ENCODE measurements around the gene CFAP44. TPM values are rescaled to one million over a fixed set of nuclear protein-coding genes. Genes with fewer than 3 reads are reported as not detected.

The CFAP44 gene
- polyA plus RNA-seq: 0.63 to 1.8 TPM (median 1.6 TPM) in 3 replicates
- 2.6 TPM for polyA plus RNA-seq (2011; ENCODE audit: low read depth)
- polyA plus RNA-seq (2011; cell fraction: cytosol; rRNA removed): 0.31 and 0.41 TPM in 2 replicates
- polyA plus RNA-seq (2011; cell fraction: nucleus; rRNA removed): 5.5 and 6.9 TPM in 2 replicates
- 0.71 and 1.6 TPM in 2 replicates for polyA plus RNA-seq (2012; ENCODE audit: low replicate concordance)
- polyA minus RNA-seq: 3.6 to 4.9 TPM in 2 of 3 replicates, not detected in the other
- polyA minus RNA-seq (2011; cell fraction: cytosol; rRNA and poly(A)+ RNA removed): not detected
- polyA minus RNA-seq (2011; cell fraction: nucleus; rRNA and poly(A)+ RNA removed): 6.3 and 29.5 TPM in 2 replicates

GRCh38 chr3:113441051-113441770 lies at the start of gene CFAP44:
Gene CFAP44 (minus strand): TSS chr3:113441493. CDS start chr3:113433664, 7,829 bp downstream.
- DNase-seq (ENCODE audit: low read depth, low spot score) (no peak), FAIRE-seq (no peak)
- Histone ChIP-seq H3K36me3 (ENCODE audit: control insufficient read depth in 2 of 2, extremely low read depth in 1 of 2, insufficient read depth in 2 of 2, low read length in 2 of 2) (no peaks in the 10 kb centered on the region), H2AFZ (ENCODE audit: control insufficient read depth, low read length) (peak within 1 kb of the TSS; percentile 85), H3K4me1 (ENCODE audit: control insufficient read depth, extremely low read depth, insufficient read depth, low read length) (peaks cover 3% of the 10 kb centered on the region), H3K27ac (ENCODE audit: control insufficient read depth, insufficient read depth, low read length) (peak within 1 kb of the TSS; percentile 18), H4K20me1 (ENCODE audit: control insufficient read depth, extremely low read depth, insufficient read depth, low read length) (no peaks in the 10 kb centered on the region), H3K27me3 (ENCODE audit: control insufficient read depth, extremely low read depth, insufficient read depth, low read length) (no peaks in the 10 kb centered on the region), H3K9ac (ENCODE audit: control insufficient read depth, extremely low read depth, insufficient read depth, low read length) (peak within 1 kb of the TSS; percentile 49), H3K79me2 (ENCODE audit: control insufficient read depth, insufficient read depth, low read length) (no peaks in the 10 kb centered on the region), H3K9me1 (ENCODE audit: control insufficient read depth, extremely low read depth, insufficient read depth, low read length) (no peaks in the 10 kb centered on the region), H3K9me3 (ENCODE audit: control insufficient read depth, low read depth, low read length) (no peaks in the 10 kb centered on the region), H3K4me2 (ENCODE audit: control insufficient read depth, extremely low read depth, insufficient read depth, low read depth, low read length) (peak within 1 kb of the TSS; percentile 85), H3K4me3 (ENCODE audit: control insufficient read depth in 2 of 3, extremely low read depth in 1 of 3, insufficient read depth in 2 of 3, low read depth in 1 of 3, low read length in 3 of 3) (peak within 1 kb of the TSS; percentile 16 to 61 (median 34))
- dilution Hi-C loops (cut with MboI; ENCODE audit: extremely low pct_ligation_motif_present, low sequenced_read_pairs): no loop called here
- no peak for TF ChIP-seq EZH2 (IDR thresholded peaks at IDR 0.05; ENCODE audit: low read length)
- TF ChIP-seq, protein P1, sequence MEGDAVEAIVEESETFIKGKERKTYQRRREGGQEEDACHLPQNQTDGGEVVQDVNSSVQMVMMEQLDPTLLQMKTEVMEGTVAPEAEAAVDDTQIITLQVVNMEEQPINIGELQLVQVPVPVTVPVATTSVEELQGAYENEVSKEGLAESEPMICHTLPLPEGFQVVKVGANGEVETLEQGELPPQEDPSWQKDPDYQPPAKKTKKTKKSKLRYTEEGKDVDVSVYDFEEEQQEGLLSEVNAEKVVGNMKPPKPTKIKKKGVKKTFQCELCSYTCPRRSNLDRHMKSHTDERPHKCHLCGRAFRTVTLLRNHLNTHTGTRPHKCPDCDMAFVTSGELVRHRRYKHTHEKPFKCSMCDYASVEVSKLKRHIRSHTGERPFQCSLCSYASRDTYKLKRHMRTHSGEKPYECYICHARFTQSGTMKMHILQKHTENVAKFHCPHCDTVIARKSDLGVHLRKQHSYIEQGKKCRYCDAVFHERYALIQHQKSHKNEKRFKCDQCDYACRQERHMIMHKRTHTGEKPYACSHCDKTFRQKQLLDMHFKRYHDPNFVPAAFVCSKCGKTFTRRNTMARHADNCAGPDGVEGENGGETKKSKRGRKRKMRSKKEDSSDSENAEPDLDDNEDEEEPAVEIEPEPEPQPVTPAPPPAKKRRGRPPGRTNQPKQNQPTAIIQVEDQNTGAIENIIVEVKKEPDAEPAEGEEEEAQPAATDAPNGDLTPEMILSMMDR (optimal IDR thresholded peaks at IDR 0.05 in 1 of 3, IDR thresholded peaks at IDR 0.05 in 1 of 3, conservative IDR thresholded peaks at IDR 0.05 in 1 of 3; ENCODE audit: extremely low read depth in 1 of 3, insufficient read depth in 2 of 3, low read length in 3 of 3): no peak

DNA sequence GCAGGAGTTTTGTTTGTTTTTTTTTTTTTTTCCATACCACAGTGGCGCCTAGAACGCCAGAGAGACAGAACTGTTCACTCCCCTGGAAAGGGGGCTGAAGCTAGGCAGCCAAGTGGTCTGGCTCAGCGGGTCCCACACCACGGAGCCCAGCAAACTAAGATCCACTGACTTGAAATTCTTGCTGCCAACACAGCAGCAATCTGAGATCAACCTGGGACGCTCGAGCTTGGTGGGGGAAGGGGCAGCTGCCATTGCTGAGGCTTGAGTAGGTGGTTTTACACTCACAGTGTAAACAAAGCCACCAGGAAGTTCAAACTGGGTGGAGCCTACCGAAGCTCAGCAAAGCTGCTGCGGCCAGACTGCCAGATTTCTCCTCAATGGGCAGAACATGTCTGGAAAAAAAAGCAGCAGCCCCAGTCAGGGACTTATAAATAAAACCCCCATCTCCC lies 43.9 kb upstream of the CFAP44 start:
- no peak overlapping the region for H2AFZ ChIP-seq (ENCODE audit: control insufficient read depth, low read length)
- no peaks in the 10 kb centered on the region for H3K36me3 ChIP-seq (ENCODE audit: control insufficient read depth in 2 of 2, extremely low read depth in 1 of 2, insufficient read depth in 2 of 2, low read length in 2 of 2)
- dilution Hi-C loops (cut with MboI; ENCODE audit: extremely low pct_ligation_motif_present, low sequenced_read_pairs): loop anchor here (25.0 kb wide), 1 partner anchor 127 kb away; no protein-coding TSS in a partner anchor
- no peak for TF ChIP-seq EZH2 (IDR thresholded peaks at IDR 0.05; ENCODE audit: low read length)
- TF ChIP-seq, protein P1 (optimal IDR thresholded peaks at IDR 0.05 in 1 of 3, IDR thresholded peaks at IDR 0.05 in 1 of 3, conservative IDR thresholded peaks at IDR 0.05 in 1 of 3; ENCODE audit: extremely low read depth in 1 of 3, insufficient read depth in 2 of 3, low read length in 3 of 3): no peak
- no peak overlapping the region for H3K4me2 ChIP-seq (ENCODE audit: control insufficient read depth, extremely low read depth, insufficient read depth, low read depth, low read length)
- H3K27ac ChIP-seq (ENCODE audit: control insufficient read depth, insufficient read depth, low read length): no peak overlapping the region
- no peaks in the 10 kb centered on the region for H3K9me1 ChIP-seq (ENCODE audit: control insufficient read depth, extremely low read depth, insufficient read depth, low read length)
- DNase-seq (ENCODE audit: low read depth, low spot score) (no peak), FAIRE-seq (no peak)
- no peak overlapping the region for H3K9ac ChIP-seq (ENCODE audit: control insufficient read depth, extremely low read depth, insufficient read depth, low read length)
- no peaks in the 10 kb centered on the region for H3K4me1 ChIP-seq (ENCODE audit: control insufficient read depth, extremely low read depth, insufficient read depth, low read length)
- no peaks in the 10 kb centered on the region for H3K27me3 ChIP-seq (ENCODE audit: control insufficient read depth, extremely low read depth, insufficient read depth, low read length)
- no peaks in the 10 kb centered on the region for H4K20me1 ChIP-seq (ENCODE audit: control insufficient read depth, extremely low read depth, insufficient read depth, low read length)
- no peak overlapping the region for H3K4me3 ChIP-seq (ENCODE audit: control insufficient read depth in 2 of 3, extremely low read depth in 1 of 3, insufficient read depth in 2 of 3, low read depth in 1 of 3, low read length in 3 of 3)
- no peaks in the 10 kb centered on the region for H3K9me3 ChIP-seq (ENCODE audit: control insufficient read depth, low read depth, low read length)
- no peaks in the 10 kb centered on the region for H3K79me2 ChIP-seq (ENCODE audit: control insufficient read depth, insufficient read depth, low read length)
